ENCODE measurements around the gene ACY1. TPM values are rescaled to one million over a fixed set of nuclear protein-coding genes. Genes with fewer than 3 reads are reported as not detected.

ACY1 gene
- total RNA-seq, 1 donor from 2014 or later = 13.2 TPM

DNA sequence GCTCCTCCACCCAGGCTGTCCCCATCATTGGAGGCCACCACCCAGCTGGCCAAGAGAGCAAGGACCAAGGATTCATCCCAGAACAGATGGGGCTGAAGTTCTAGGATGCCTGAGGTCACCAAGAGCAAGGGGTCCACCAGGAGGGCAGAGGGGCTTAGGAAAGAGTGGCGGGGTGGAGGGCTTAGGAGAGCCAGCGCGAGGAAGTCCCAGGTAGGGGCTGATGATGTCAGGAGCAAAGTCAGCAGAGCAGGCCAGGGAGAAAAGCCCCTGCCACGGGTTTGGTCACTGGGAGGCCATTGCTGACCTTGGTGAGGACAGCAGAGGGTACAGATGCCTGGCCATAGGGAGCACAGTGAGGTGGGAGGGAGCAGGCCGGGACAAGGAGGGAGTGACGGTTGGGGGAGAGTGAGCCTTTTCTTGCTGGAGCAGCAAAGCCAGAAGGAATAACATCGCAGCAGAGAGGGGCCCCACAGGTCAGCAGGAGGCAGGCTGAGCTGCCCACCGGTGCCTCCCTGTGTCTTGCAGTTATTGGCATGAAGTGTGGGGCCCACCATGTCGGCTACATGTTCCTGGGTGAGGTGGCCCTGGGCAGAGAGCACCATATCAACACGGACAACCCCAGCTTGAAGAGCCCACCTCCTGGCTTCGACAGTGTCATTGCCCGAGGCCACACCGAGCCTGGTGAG is 36.0 kb upstream of the ACY1 start:
- Mint-ChIP-seq H3K36me3 (ENCODE audit: unreplicated experiment) (no peaks in the 10 kb centered on the region), H3K4me3 (ENCODE audit: unreplicated experiment) (peak overlapping the region; percentile 34), H3K27ac (ENCODE audit: unreplicated experiment) (no peak overlapping the region), H3K27me3 (ENCODE audit: unreplicated experiment) (peaks cover 18% of the 10 kb centered on the region), H3K9me3 (ENCODE audit: unreplicated experiment) (peaks cover 19% of the 10 kb centered on the region), H3K4me1 (ENCODE audit: low read depth, unreplicated experiment) (peaks cover 1% of the 10 kb centered on the region)
- TF ChIP-seq, protein P1, sequence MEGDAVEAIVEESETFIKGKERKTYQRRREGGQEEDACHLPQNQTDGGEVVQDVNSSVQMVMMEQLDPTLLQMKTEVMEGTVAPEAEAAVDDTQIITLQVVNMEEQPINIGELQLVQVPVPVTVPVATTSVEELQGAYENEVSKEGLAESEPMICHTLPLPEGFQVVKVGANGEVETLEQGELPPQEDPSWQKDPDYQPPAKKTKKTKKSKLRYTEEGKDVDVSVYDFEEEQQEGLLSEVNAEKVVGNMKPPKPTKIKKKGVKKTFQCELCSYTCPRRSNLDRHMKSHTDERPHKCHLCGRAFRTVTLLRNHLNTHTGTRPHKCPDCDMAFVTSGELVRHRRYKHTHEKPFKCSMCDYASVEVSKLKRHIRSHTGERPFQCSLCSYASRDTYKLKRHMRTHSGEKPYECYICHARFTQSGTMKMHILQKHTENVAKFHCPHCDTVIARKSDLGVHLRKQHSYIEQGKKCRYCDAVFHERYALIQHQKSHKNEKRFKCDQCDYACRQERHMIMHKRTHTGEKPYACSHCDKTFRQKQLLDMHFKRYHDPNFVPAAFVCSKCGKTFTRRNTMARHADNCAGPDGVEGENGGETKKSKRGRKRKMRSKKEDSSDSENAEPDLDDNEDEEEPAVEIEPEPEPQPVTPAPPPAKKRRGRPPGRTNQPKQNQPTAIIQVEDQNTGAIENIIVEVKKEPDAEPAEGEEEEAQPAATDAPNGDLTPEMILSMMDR (IDR thresholded peaks at IDR 0.05; ENCODE audit: partially characterized antibody, unreplicated experiment) = no peak
- peak; percentile 8 for DNase-seq

- Mint-ChIP-seq H3K36me3 (ENCODE audit: unreplicated experiment) (peaks cover 3% of the 10 kb centered on the region), H3K27me3 (ENCODE audit: unreplicated experiment) (peaks cover 19% of the 10 kb centered on the region), H3K4me1 (ENCODE audit: low read depth, unreplicated experiment) (peaks cover 4% of the 10 kb centered on the region), H3K9me3 (ENCODE audit: unreplicated experiment) (peaks cover 22% of the 10 kb centered on the region), H3K4me3 (ENCODE audit: unreplicated experiment) (no peak overlapping the region), H3K27ac (ENCODE audit: unreplicated experiment) (no peak overlapping the region)
- TF ChIP-seq, protein P1 (IDR thresholded peaks at IDR 0.05; ENCODE audit: partially characterized antibody, unreplicated experiment) = no peak
- peak; percentile 3 for DNase-seq
Observed at GRCh38 chr3:51948016-51948580, 35.2 kb upstream of the ACY1 start.

DNA sequence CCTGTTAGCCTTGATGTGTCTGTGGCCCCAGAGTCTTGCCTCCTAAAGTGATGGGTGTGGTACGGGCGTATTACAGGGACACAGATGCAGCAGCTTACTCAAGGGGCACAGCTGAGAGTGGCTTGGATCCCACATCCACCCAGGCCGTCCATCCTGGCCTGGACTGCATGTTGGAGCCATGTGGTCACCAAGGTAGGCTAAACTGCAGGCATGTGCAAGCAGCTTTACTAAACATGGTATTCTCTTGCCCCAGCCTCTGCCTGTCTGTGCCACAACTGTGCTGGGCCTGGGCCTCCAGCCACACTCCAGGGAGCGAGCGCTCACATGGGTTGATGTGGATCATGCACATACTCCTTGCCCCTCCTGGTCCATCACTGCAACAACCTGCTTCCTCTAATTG is 34.2 kb upstream of the ACY1 start:
- DNase-seq = no peak
- TF ChIP-seq, protein P1 (IDR thresholded peaks at IDR 0.05; ENCODE audit: partially characterized antibody, unreplicated experiment) = no peak
- peaks cover 14% of the 10 kb centered on the region for H3K4me1 Mint-ChIP-seq (ENCODE audit: low read depth, unreplicated experiment)
- H3K27me3 Mint-ChIP-seq (ENCODE audit: unreplicated experiment) = peaks cover 21% of the 10 kb centered on the region
- H3K36me3 Mint-ChIP-seq (ENCODE audit: unreplicated experiment) = peaks cover 5% of the 10 kb centered on the region
- H3K27ac Mint-ChIP-seq (ENCODE audit: unreplicated experiment) = no peak overlapping the region
- H3K4me3 Mint-ChIP-seq (ENCODE audit: unreplicated experiment) = no peak overlapping the region
- H3K9me3 Mint-ChIP-seq (ENCODE audit: unreplicated experiment) = peaks cover 30% of the 10 kb centered on the region

DNA sequence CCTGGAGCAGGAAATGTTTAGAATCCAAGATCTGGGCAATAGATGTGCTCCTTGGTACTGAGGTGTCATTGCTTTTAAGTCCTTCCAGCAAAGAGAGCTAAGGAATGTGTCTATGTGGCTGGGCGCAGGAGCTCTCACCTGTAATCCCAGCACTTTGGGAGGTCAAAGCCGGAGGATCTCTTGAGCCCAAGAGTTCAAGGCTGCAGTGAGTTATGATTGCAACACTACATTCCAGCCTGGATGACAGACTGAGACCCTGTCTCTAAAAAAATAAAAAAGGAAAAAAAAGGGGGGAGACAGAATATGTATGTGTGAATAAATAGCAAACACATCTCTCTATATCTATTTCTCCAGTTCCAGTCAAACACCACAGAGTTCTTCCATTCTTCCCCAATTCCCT is 32.4 kb upstream of the ACY1 start:
- DNase-seq = no peak

More for the DNA sequence above, 32.4 kb upstream of the ACY1 start:
- H3K27ac Mint-ChIP-seq (ENCODE audit: unreplicated experiment) = no peak overlapping the region
- H3K36me3 Mint-ChIP-seq (ENCODE audit: unreplicated experiment) = peaks cover 5% of the 10 kb centered on the region
- no peak overlapping the region for H3K4me3 Mint-ChIP-seq (ENCODE audit: unreplicated experiment)
- TF ChIP-seq, protein P1 (IDR thresholded peaks at IDR 0.05; ENCODE audit: partially characterized antibody, unreplicated experiment) = no peak
- H3K9me3 Mint-ChIP-seq (ENCODE audit: unreplicated experiment) = peaks cover 39% of the 10 kb centered on the region
- peaks cover 17% of the 10 kb centered on the region for H3K4me1 Mint-ChIP-seq (ENCODE audit: low read depth, unreplicated experiment)
- H3K27me3 Mint-ChIP-seq (ENCODE audit: unreplicated experiment) = peaks cover 23% of the 10 kb centered on the region

Measured in glutamatergic neuron (in vitro differentiated cells).